ENCODE results near the gene HDHD2. TPM values are rescaled to one million over a fixed set of nuclear protein-coding genes. Genes with fewer than 3 reads are reported as not detected.
A peak's percentile ranks its signal among the peaks of the same experiment; 100 is the strongest.

The HDHD2 gene
- total RNA-seq, 2 experiments from 2014 or later, result 28.1 to 32.2 TPM

- Mint-ChIP-seq H3K27me3 (no peaks in the 10 kb centered on the region), H3K4me3 (peak overlapping the region; percentile 89), H3K36me3 (ENCODE audit: low read depth) (peaks cover 25% of the 10 kb centered on the region), H3K4me1 (ENCODE audit: low read depth) (peaks cover 42% of the 10 kb centered on the region), H3K27ac (peak overlapping the region; percentile 93), H3K9me3 (no peaks in the 10 kb centered on the region)
- CTCF ChIA-PET, result interaction anchor here (0.6 to 3.0 kb wide), 3 partner anchors 9 to 963 kb away, joined by 3 to 10 read pairs (median 3); no protein-coding TSS in a partner anchor
- DNase-seq (peak; percentile 7), ATAC-seq (no peak)
- POLR2A ChIA-PET, result interaction anchor here (1.0 to 2.3 kb wide), 7 partner anchors 16 to 276 kb away, joined by 3 to 6 read pairs (median 3); partner anchors contain the start of genes KATNAL2 and PIAS2
- intact Hi-C loops (cut with micrococcal nuclease), result no loop called here
- TF ChIP-seq CTCF (IDR thresholded peaks at IDR 0.05), result no peak
These were observed 757 bp downstream of the HDHD2 start for GRCh38 chr18:47149457-47150028.

- ChIA-PET POLR2A (no interaction called here), CTCF (no interaction called here)
- Mint-ChIP-seq H3K27me3 (no peaks in the 10 kb centered on the region), H3K9me3 (no peaks in the 10 kb centered on the region), H3K36me3 (ENCODE audit: low read depth) (peaks cover 31% of the 10 kb centered on the region), H3K4me1 (ENCODE audit: low read depth) (peaks cover 38% of the 10 kb centered on the region), H3K4me3 (no peak overlapping the region), H3K27ac (no peak overlapping the region)
- TF ChIP-seq CTCF (IDR thresholded peaks at IDR 0.05), result no peak
- ATAC-seq (no peak), DNase-seq (no peak)
- intact Hi-C loops (cut with micrococcal nuclease), result no loop called here
These were observed 4.1 kb downstream of the HDHD2 start for GRCh38 chr18:47146206-47146605.

GRCh38 chr18:47143899-47144485 lies 6.3 kb downstream of the HDHD2 start:
- ATAC-seq, result no peak
- DNase-seq, result no peak
- no peak for TF ChIP-seq CTCF (IDR thresholded peaks at IDR 0.05)
- no peaks in the 10 kb centered on the region for H3K27me3 Mint-ChIP-seq
- intact Hi-C loops (cut with micrococcal nuclease), result no loop called here
- H3K9me3 Mint-ChIP-seq, result no peaks in the 10 kb centered on the region
- H3K27ac Mint-ChIP-seq, result no peak overlapping the region
- CTCF ChIA-PET, result no interaction called here
- POLR2A ChIA-PET, result no interaction called here
- H3K4me3 Mint-ChIP-seq, result no peak overlapping the region
- H3K36me3 Mint-ChIP-seq (ENCODE audit: low read depth), result peaks cover 35% of the 10 kb centered on the region
- H3K4me1 Mint-ChIP-seq (ENCODE audit: low read depth), result peaks cover 31% of the 10 kb centered on the region

GRCh38 chr18:47143153-47143552 lies 7.1 kb downstream of the HDHD2 start:
- H3K27me3 Mint-ChIP-seq, result no peaks in the 10 kb centered on the region
- DNase-seq (no peak), ATAC-seq (no peak)
- H3K4me1 Mint-ChIP-seq (ENCODE audit: low read depth), result peaks cover 23% of the 10 kb centered on the region
- peaks cover 32% of the 10 kb centered on the region for H3K36me3 Mint-ChIP-seq (ENCODE audit: low read depth)
- ChIA-PET CTCF (no interaction called here), POLR2A (no interaction called here)
- H3K4me3 Mint-ChIP-seq, result no peak overlapping the region
- H3K27ac Mint-ChIP-seq, result no peak overlapping the region
- no peak for TF ChIP-seq CTCF (IDR thresholded peaks at IDR 0.05)
- H3K9me3 Mint-ChIP-seq, result no peaks in the 10 kb centered on the region
- intact Hi-C loops (cut with micrococcal nuclease), result no loop called here

- intact Hi-C loops (cut with micrococcal nuclease), result no loop called here
- no peak for DNase-seq
- ATAC-seq, result no peak
- TF ChIP-seq CTCF (IDR thresholded peaks at IDR 0.05), result no peak
- Mint-ChIP-seq H3K9me3 (no peaks in the 10 kb centered on the region), H3K27ac (no peak overlapping the region), H3K4me1 (ENCODE audit: low read depth) (peaks cover 17% of the 10 kb centered on the region), H3K4me3 (no peak overlapping the region), H3K27me3 (no peaks in the 10 kb centered on the region), H3K36me3 (ENCODE audit: low read depth) (peaks cover 29% of the 10 kb centered on the region)
- CTCF ChIA-PET, result interaction anchor here (1.1 kb wide), 1 partner anchor 9 kb away, joined by 4 read pairs; the partner anchor contains the start of gene HDHD2
- POLR2A ChIA-PET, result no interaction called here
These were observed 9.0 kb downstream of the HDHD2 start for GRCh38 chr18:47141289-47141688.
